ENCODE measurements around the gene ACAD9.

GRCh38 chr3:128867200-128868125 is 12.0 kb upstream of the ACAD9 start:
- TF ChIP-seq EP300 (IDR thresholded peaks at IDR 0.05; ENCODE audit: borderline replicate concordance in 1 of 2, low read depth in 1 of 2, low read length in 1 of 2): no peak
- no peak for TF ChIP-seq CTCF (IDR thresholded peaks at IDR 0.05)
- TF ChIP-seq TAF1 (IDR thresholded peaks at IDR 0.05; ENCODE audit: borderline replicate concordance, low read depth, low read length): no peak
- no peak for TF ChIP-seq POLR2AphosphoS5 (IDR thresholded peaks at IDR 0.05; ENCODE audit: low read depth, low read length)
- TF ChIP-seq USF1 (IDR thresholded peaks at IDR 0.05; ENCODE audit: borderline replicate concordance, low read depth): no peak
- no peak for TF ChIP-seq SIN3A (IDR thresholded peaks at IDR 0.05; ENCODE audit: borderline replicate concordance, low read depth, low read length)
- TF ChIP-seq RAD21 (IDR thresholded peaks at IDR 0.05; ENCODE audit: low read length): no peak
- no peak for TF ChIP-seq EZH2phosphoT487 (IDR thresholded peaks at IDR 0.05; ENCODE audit: borderline replicate concordance, low read depth)
- TF ChIP-seq NFIC (IDR thresholded peaks at IDR 0.05; ENCODE audit: borderline replicate concordance): no peak
- TF ChIP-seq REST (IDR thresholded peaks at IDR 0.05; ENCODE audit: low read depth, low read length): no peak
- no peak for TF ChIP-seq ZBTB33 (IDR thresholded peaks at IDR 0.05; ENCODE audit: borderline replicate concordance, low read depth)

Data from SK-N-SH (cell line).